ENCODE data around the gene PDE6A.
"Not testable (repeated sequence)": the region's sequence is repeated elsewhere in the genome, so short reads cannot be mapped to it uniquely, and the experiment has no call there.

Gene PDE6A

GRCh38 chr5:149865746-149866145, 78.8 kb downstream of the PDE6A start:
- no peak for DNase-seq (ENCODE audit: low read depth in 2 of 2)

- DNase-seq (ENCODE audit: low read depth in 2 of 2): no peak
Observed at GRCh38 chr5:149863830-149864229, 80.8 kb downstream of the PDE6A start.

- no peak for DNase-seq (ENCODE audit: low read depth in 2 of 2)
Observed at GRCh38 chr5:149863176-149863575, 81.4 kb downstream of the PDE6A start.

GRCh38 chr5:149860801-149861322, 83.7 kb downstream of the PDE6A start:
- DNase-seq (ENCODE audit: low read depth in 2 of 2): no peak

GRCh38 chr5:149859746-149860145, 84.8 kb downstream of the PDE6A start:
- no peak for DNase-seq (ENCODE audit: low read depth in 2 of 2)

- not testable (repeated sequence) for DNase-seq (ENCODE audit: low read depth in 2 of 2)
Observed at GRCh38 chr5:149858481-149858880, 86.1 kb downstream of the PDE6A start.

- DNase-seq (ENCODE audit: low read depth in 2 of 2): no peak
Observed at GRCh38 chr5:149857499-149857898, 87.1 kb downstream of the PDE6A start.

- no peak for DNase-seq (ENCODE audit: low read depth in 2 of 2)
Observed at GRCh38 chr5:149855366-149855765, 89.2 kb downstream of the PDE6A start.

GRCh38 chr5:149854866-149855265, 89.7 kb downstream of the PDE6A start:
- DNase-seq (ENCODE audit: low read depth in 2 of 2): no peak

- DNase-seq (ENCODE audit: low read depth in 2 of 2): no peak
Observed at GRCh38 chr5:149853701-149854100, 90.9 kb downstream of the PDE6A start.

- no peak for DNase-seq (ENCODE audit: low read depth in 2 of 2)
Observed at GRCh38 chr5:149853331-149853648, 91.3 kb downstream of the PDE6A start.

- peak in 1 of 2 donors; percentile 8 for DNase-seq (ENCODE audit: low read depth in 2 of 2)
Observed at GRCh38 chr5:149852641-149853330, 91.8 kb downstream of the PDE6A start.

- no peak for DNase-seq (ENCODE audit: low read depth in 2 of 2)
Observed at GRCh38 chr5:149851211-149851610, 93.4 kb downstream of the PDE6A start.

GRCh38 chr5:149849966-149850910, 94.4 kb downstream of the PDE6A start:
- no peak for DNase-seq (ENCODE audit: low read depth in 2 of 2)

- no peak for DNase-seq (ENCODE audit: low read depth in 2 of 2)
Observed at GRCh38 chr5:149849280-149849965, 95.2 kb downstream of the PDE6A start.

GRCh38 chr5:149847611-149848010, 97.0 kb downstream of the PDE6A start:
- DNase-seq (ENCODE audit: low read depth in 2 of 2): no peak

GRCh38 chr5:149846021-149846420, 98.6 kb downstream of the PDE6A start:
- no peak for DNase-seq (ENCODE audit: low read depth in 2 of 2)

- DNase-seq (ENCODE audit: low read depth in 2 of 2): no peak
Observed at GRCh38 chr5:149845601-149846000, 99.0 kb downstream of the PDE6A start.

- DNase-seq (ENCODE audit: low read depth in 2 of 2): no peak
Observed at GRCh38 chr5:149841851-149842793, 102.5 kb downstream of the PDE6A start.

GRCh38 chr5:149840226-149840825, 104.3 kb downstream of the PDE6A start:
- no peak for DNase-seq (ENCODE audit: low read depth in 2 of 2)

GRCh38 chr5:149839761-149840160, 104.8 kb downstream of the PDE6A start:
- DNase-seq (ENCODE audit: low read depth in 2 of 2): no peak
